ENCODE results near the gene TIGD7. TPM values are rescaled to one million over a fixed set of nuclear protein-coding genes. Genes with fewer than 3 reads are reported as not detected.

TIGD7 gene
- total RNA-seq, 1 experiment from 2014 or later: 9.3 TPM

GRCh38 chr16:3256866-3257465, 48.3 kb downstream of the TIGD7 start:
- H3K27me3 Mint-ChIP-seq (ENCODE audit: unreplicated experiment): peaks cover 36% of the 10 kb centered on the region
- no peaks in the 10 kb centered on the region for H3K36me3 Mint-ChIP-seq (ENCODE audit: insufficient read depth, unreplicated experiment)
- no peaks in the 10 kb centered on the region for H3K4me1 Mint-ChIP-seq (ENCODE audit: low read depth, unreplicated experiment)
- H3K4me3 Mint-ChIP-seq (ENCODE audit: low read depth, unreplicated experiment): no peak overlapping the region
- no TSS peak for BruUV-seq (replicated peaks)
- no peaks in the 10 kb centered on the region for H3K9me3 Mint-ChIP-seq (ENCODE audit: low read depth, unreplicated experiment)
- intact Hi-C loops (cut with micrococcal nuclease; ENCODE audit: unreplicated experiment): no loop called here
- CTCF ChIA-PET: interaction anchor here (0.5 to 1.3 kb wide), 2 partner anchors 10 to 19 kb away, joined by 3 to 5 read pairs; no protein-coding TSS in a partner anchor
- no peak overlapping the region for H3K27ac Mint-ChIP-seq (ENCODE audit: unreplicated experiment)
- DNase-seq: no peak
- no peak for TF ChIP-seq CTCF (IDR thresholded peaks at IDR 0.05; ENCODE audit: unreplicated experiment)

GRCh38 chr16:3256146-3256865, 48.9 kb downstream of the TIGD7 start, which contains the start of gene MEFV:
Gene MEFV (minus strand): TSS chr16:3256633. CDS start chr16:3256587, 46 bp downstream.
- no peak within 1 kb of the TSS for H3K4me3 Mint-ChIP-seq (ENCODE audit: low read depth, unreplicated experiment)
- TF ChIP-seq CTCF (IDR thresholded peaks at IDR 0.05; ENCODE audit: unreplicated experiment): no peak
- intact Hi-C loops (cut with micrococcal nuclease; ENCODE audit: unreplicated experiment): no loop called here
- H3K9me3 Mint-ChIP-seq (ENCODE audit: low read depth, unreplicated experiment): no peaks in the 10 kb centered on the region
- no peaks in the 10 kb centered on the region for H3K4me1 Mint-ChIP-seq (ENCODE audit: low read depth, unreplicated experiment)
- no peak within 1 kb of the TSS for H3K27ac Mint-ChIP-seq (ENCODE audit: unreplicated experiment)
- BruUV-seq (replicated peaks): no TSS peak
- CTCF ChIA-PET: no interaction called here
- DNase-seq: no peak
- H3K36me3 Mint-ChIP-seq (ENCODE audit: insufficient read depth, unreplicated experiment): no peaks in the 10 kb centered on the region
- peaks cover 36% of the 10 kb centered on the region for H3K27me3 Mint-ChIP-seq (ENCODE audit: unreplicated experiment)

- CTCF ChIA-PET: no interaction called here
- no peak for DNase-seq
- Mint-ChIP-seq H3K4me1 (ENCODE audit: low read depth, unreplicated experiment) (no peaks in the 10 kb centered on the region), H3K27ac (ENCODE audit: unreplicated experiment) (no peak overlapping the region), H3K27me3 (ENCODE audit: unreplicated experiment) (peaks cover 37% of the 10 kb centered on the region), H3K36me3 (ENCODE audit: insufficient read depth, unreplicated experiment) (no peaks in the 10 kb centered on the region), H3K4me3 (ENCODE audit: low read depth, unreplicated experiment) (no peak overlapping the region), H3K9me3 (ENCODE audit: low read depth, unreplicated experiment) (no peaks in the 10 kb centered on the region)
- no TSS peak for BruUV-seq (replicated peaks)
- no peak for TF ChIP-seq CTCF (IDR thresholded peaks at IDR 0.05; ENCODE audit: unreplicated experiment)
- intact Hi-C loops (cut with micrococcal nuclease; ENCODE audit: unreplicated experiment): no loop called here
Measured at GRCh38 chr16:3254309-3254708, 50.9 kb downstream of the TIGD7 start.

- H3K27ac Mint-ChIP-seq (ENCODE audit: unreplicated experiment): no peak overlapping the region
- H3K4me3 Mint-ChIP-seq (ENCODE audit: low read depth, unreplicated experiment): no peak overlapping the region
Measured at GRCh38 chr16:3252967-3253366, 52.3 kb downstream of the TIGD7 start.

More at GRCh38 chr16:3252967-3253366, 52.3 kb downstream of the TIGD7 start:
- no peak for DNase-seq
- TF ChIP-seq CTCF (IDR thresholded peaks at IDR 0.05; ENCODE audit: unreplicated experiment): no peak
- no TSS peak for BruUV-seq (replicated peaks)
- no peaks in the 10 kb centered on the region for H3K9me3 Mint-ChIP-seq (ENCODE audit: low read depth, unreplicated experiment)
- CTCF ChIA-PET: interaction anchor here (0.7 kb wide), 1 partner anchor 40 kb away, joined by 3 read pairs; no protein-coding TSS in a partner anchor
- peaks cover 35% of the 10 kb centered on the region for H3K27me3 Mint-ChIP-seq (ENCODE audit: unreplicated experiment)
- intact Hi-C loops (cut with micrococcal nuclease; ENCODE audit: unreplicated experiment): no loop called here
- H3K4me1 Mint-ChIP-seq (ENCODE audit: low read depth, unreplicated experiment): no peaks in the 10 kb centered on the region
- no peaks in the 10 kb centered on the region for H3K36me3 Mint-ChIP-seq (ENCODE audit: insufficient read depth, unreplicated experiment)

Measured in Calu3 (cell line).